NCI-H1436 treated with DMSO at 0.1 percent for 48 hours (cell line): ENCODE data around the gene PPP2R2C.

Source experiments
- DNase-seq: peaks from one replicate; lab custom pipeline; 2025; lab: John Stamatoyannopoulos, UW

Gene PPP2R2C

GRCh38 chr4:6449335-6449734 is 23.1 kb downstream of the PPP2R2C start:
- no peak for DNase-seq

GRCh38 chr4:6448476-6449170 is 23.8 kb downstream of the PPP2R2C start:
- DNase-seq: no peak

GRCh38 chr4:6447672-6448171 is 24.7 kb downstream of the PPP2R2C start:
- DNase-seq: no peak

GRCh38 chr4:6446538-6447451 is 25.6 kb downstream of the PPP2R2C start:
- no peak for DNase-seq

- no peak for DNase-seq
These were observed 26.3 kb downstream of the PPP2R2C start for GRCh38 chr4:6446130-6446482.

GRCh38 chr4:6445403-6446129 is 26.8 kb downstream of the PPP2R2C start:
- no peak for DNase-seq

GRCh38 chr4:6444582-6444981 is 27.8 kb downstream of the PPP2R2C start:
- DNase-seq: no peak

GRCh38 chr4:6443035-6444023 is 29.1 kb downstream of the PPP2R2C start:
- no peak for DNase-seq

- DNase-seq: no peak
These were observed 29.9 kb downstream of the PPP2R2C start for GRCh38 chr4:6442555-6442954.

GRCh38 chr4:6441758-6442157 is 30.7 kb downstream of the PPP2R2C start:
- no peak for DNase-seq

GRCh38 chr4:6441202-6441582 is 31.2 kb downstream of the PPP2R2C start:
- no peak for DNase-seq

GRCh38 chr4:6440506-6441201 is 31.8 kb downstream of the PPP2R2C start:
- no peak for DNase-seq

GRCh38 chr4:6439120-6439762 is 33.2 kb downstream of the PPP2R2C start:
- DNase-seq: no peak

- no peak for DNase-seq
These were observed 34.6 kb downstream of the PPP2R2C start for GRCh38 chr4:6437826-6438238.

GRCh38 chr4:6435010-6435409 is 37.4 kb downstream of the PPP2R2C start:
- DNase-seq: no peak

GRCh38 chr4:6430927-6431326 is 41.5 kb downstream of the PPP2R2C start:
- no peak for DNase-seq

- DNase-seq: no peak
These were observed 44.8 kb downstream of the PPP2R2C start for GRCh38 chr4:6427439-6428090.

GRCh38 chr4:6426571-6427438 is 45.6 kb downstream of the PPP2R2C start:
- DNase-seq: no peak

- DNase-seq: no peak
These were observed 46.5 kb downstream of the PPP2R2C start for GRCh38 chr4:6425911-6426310.
